HG02852 (cell line): ENCODE data around the gene NSF.
"Not testable (repeated sequence)": the region's sequence is repeated elsewhere in the genome, so short reads cannot be mapped to it uniquely, and the experiment has no call there.

Experiments used
- ATAC-seq: cut with Tn5 transposase; IDR thresholded peaks from one replicate; pipeline ENCODE4 v1.9.1; 2021; ENCODE audit warnings: mild to moderate bottlenecking, moderate library complexity; ENCODE audit not compliant: unreplicated experiment

The NSF gene

DNA sequence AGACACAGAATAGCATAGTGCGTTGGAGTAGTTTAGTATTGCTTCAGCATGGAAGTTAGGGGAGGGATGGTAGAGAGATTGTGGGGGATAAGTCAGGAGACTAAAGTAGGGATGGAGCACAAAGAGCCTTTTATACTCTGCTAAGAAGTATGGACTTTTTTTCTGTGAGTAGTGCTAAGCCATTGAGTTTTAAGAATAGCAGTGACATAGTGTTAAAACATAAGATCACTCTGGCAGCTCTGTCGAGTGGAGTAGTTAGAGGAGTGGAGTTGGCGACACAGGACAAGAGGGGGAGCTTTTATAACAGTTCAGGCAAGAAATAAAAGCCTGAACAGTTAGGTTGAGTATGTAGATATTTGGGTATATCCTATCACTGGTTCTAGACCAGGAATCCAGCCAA, 106.1 kb downstream of the NSF start:
- ATAC-seq, result not testable (repeated sequence)

GRCh38 chr17:46699014-46699413, 108.5 kb downstream of the NSF start:
- ATAC-seq, result not testable (repeated sequence)

GRCh38 chr17:46717999-46718398, 127.5 kb downstream of the NSF start:
- no peak for ATAC-seq

DNA sequence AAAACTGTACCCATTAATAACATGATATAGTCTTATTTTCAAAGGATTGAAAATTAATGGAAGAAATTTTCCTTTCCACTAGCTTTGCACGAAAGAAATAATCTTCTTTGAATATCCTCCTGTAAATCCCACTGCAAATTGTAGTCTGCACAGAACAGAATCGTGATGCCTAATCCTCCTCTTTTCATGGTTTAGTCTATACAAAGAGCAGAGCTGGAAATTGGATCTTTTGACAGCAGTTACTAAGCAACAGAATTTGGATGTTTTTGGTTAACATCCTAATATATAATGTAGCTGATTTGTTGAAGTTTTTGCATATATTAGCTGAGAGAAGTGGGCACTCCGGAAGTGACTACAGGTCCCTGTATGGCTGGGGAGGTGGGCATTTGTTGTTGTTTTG, 129.4 kb downstream of the NSF start:
- no peak for ATAC-seq

DNA sequence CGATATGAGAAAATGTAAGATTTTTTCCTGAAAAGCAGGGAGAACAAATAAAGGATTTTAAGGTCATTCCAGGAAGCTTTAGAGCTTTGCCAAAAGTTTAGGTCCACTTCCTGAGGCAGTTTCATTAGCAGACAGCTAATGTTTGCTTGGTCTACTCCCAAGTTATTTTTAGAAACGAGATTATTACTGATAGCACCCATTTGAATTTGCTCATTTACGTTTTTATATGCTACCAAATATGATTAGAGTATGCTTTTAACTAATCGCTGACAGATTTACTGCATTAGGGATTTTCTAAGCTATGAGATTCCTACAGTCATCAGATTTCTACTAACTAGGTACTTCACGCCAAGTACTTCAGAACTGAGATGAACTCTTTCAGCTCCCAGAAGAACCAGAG, 129.9 kb downstream of the NSF start:
- ATAC-seq, result no peak

DNA sequence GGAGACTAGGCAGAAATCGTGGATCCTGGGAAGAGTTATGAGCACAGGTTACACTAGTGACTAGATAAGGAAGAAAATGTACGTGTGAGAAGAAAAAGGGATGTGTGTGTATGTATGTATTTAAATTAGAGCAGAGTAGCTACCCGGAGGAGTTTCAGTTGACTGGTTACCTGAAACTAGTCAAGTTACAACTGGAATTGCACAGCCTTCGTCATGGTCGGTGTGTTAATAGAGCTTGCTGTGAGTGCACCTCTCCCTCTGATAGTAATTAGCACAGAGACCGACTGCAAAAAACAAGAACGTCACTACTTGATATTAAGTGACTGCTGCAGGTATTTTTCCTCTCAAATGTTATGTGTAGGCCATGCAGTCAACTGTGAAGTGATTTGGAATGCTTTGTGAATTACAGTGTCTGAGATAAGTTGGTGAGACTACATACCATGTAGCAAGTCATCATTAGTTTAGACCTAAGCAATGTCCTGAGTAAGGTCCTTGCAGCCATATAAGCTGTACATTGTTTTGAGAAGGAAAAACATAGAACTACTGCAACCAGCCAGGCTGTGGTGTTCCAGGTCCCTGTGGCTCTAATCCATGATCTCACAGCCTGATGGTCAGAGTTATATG, 132.3 kb downstream of the NSF start:
- no peak for ATAC-seq

DNA sequence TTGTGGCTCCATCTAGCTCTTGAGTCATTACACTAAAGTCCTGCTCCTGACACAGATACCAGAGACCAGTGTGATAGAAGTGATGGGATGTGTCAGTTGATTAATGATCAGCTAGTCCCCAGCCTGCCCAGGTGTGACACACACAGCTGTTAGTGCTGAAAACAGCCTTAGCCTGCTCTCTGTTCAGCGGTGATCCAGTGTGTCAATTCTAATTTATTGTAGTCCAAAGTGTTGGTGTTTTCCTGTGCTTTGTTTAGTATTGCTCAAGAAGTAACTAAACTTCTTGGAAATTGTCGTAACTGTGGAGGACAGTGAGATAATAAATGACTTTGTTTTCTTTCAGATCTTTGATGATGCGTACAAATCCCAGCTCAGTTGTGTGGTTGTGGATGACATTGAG, 135.7 kb downstream of the NSF start:
- ATAC-seq, result no peak

DNA sequence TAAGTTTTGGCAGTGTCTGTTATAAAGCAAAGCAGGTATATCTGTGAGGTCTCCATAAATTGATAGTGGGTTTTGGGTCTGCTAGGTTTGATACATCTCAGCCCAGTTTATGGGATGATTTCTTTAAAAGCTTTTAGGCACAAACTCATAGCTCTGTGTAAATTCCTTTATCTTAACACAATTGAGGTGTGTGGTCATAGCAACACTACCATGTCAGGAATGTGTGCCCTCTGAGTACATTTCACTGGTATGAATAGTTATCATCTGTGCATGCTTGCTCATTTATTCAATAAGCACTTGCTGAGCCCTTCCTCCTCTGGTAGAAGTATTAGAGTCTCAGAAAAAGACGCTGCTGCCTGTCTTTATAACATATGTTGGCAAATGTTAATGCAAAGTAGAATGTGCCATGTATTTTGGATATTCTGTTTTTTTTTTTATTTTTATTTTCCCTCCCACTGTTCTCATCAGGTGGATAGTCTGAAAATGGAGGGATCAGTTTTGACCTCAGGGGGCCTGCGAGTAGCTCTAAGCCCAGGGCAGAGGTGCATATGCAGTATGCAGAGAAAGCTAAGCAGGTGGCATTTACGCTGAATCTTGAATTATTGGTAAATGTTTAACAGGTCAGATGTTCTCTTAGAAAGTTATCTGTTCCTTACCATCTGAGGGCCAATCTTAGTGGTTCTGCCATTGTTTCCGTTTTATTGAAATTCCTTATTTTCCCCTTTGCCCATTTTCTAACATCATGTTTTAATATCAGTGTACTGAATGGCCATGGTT, 137.3 kb downstream of the NSF start:
- no peak for ATAC-seq

DNA sequence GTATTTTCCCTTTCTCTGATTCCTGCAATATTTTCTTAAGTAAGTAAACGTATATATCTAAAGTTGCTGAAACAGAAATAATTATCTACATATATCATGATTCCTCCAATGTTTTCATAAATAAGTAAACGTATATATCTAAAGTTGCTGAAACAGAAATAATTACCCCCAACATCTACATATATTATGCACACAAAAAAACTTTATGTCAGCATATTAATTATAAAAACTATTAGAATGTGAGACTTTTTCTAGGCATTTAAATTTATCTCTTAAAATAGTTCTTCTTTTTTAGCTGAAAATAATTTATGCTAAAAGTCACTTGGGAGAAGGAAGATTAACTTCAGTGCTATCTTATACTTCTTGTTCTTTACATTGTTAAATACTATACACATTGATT, 139.6 kb downstream of the NSF start:
- ATAC-seq, result no peak

DNA sequence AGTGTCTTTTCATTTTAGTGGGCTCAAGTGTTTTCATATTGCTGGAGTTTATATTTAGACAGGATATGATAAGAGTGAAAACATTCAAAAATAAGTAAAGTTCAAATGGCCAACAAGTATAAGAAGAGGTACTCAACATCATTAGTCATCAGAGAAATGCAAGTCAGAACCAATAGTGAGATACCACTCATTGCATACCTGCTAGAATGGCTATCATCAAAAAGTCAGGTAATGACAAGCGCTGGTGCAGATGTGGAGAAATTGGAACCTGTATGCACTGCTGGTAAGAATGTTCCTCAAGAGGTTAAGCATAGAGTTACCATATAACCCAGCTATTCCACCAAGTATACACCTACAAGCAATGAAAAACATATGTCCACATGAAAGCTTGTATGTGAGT, 140.2 kb downstream of the NSF start:
- ATAC-seq, result no peak

GRCh38 chr17:46732160-46732559, 141.7 kb downstream of the NSF start:
- no peak for ATAC-seq

GRCh38 chr17:46732754-46733398, 142.4 kb downstream of the NSF start:
- no peak for ATAC-seq

DNA sequence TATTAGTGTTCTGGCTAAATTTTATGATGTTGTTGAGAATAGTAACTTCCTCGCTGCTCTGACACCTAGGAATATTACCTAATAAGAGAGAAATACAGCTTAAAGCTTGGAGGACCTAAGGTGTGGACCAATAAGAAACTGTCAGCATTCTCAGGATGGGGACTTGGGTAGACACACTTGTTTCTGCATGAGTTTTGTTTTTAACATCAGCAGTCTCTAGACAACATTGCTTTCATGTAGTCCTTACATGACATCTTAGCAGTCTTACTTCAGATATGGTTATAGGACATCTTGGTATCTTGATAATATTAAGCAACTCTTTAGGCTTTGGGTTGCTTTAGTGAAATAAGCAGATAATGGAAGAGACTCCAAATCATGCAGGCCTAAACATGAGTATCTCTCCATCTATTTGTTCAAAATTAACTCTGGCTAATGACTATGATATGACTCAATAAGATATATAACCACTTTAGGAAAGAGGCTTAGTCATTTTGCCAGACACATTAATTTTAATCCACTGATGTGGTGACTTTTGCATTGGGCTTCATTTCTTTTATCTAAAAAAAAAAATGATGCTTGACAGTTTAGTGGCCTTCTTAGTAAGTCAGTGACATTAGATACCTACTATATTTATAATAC, 143.5 kb downstream of the NSF start:
- no peak for ATAC-seq

DNA sequence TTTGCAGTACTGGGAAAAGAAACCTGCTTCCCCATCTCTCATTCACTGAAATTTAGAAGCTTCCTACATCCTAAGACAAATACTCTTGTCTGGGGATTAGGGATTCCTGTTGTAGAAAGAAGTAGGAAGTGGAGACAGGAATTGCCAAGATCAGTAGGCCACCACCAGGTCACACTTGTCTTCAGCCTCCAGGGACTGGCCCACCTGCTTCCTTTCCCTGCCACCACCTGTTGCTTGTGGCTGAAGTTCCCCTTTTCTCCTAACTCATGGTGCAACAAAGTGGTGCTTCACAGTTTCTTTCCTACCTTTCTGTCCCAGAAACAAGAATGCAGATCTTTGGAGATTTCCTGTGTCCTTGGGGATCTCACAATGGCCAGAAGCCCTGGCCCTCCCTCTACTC, 145.6 kb downstream of the NSF start:
- no peak for ATAC-seq

DNA sequence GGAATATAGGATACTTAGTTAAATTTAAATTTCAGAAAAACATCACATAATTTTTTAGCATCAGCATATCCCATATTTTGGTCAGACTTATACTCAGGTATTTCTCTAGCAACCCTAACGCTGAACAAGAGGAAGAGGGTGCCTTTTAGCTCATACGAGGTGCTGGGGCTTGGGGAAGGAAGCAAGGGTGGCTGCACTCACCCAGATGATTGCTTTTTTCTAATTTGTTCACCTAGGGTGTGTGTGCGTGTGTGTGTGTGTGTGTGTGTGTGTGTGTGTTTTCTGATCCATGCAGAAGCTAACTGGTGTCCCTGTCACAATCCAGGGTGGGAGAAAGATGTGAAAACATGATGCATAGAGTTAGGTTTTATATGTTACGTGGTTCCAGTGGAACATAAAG, 146.9 kb downstream of the NSF start:
- ATAC-seq, result no peak

DNA sequence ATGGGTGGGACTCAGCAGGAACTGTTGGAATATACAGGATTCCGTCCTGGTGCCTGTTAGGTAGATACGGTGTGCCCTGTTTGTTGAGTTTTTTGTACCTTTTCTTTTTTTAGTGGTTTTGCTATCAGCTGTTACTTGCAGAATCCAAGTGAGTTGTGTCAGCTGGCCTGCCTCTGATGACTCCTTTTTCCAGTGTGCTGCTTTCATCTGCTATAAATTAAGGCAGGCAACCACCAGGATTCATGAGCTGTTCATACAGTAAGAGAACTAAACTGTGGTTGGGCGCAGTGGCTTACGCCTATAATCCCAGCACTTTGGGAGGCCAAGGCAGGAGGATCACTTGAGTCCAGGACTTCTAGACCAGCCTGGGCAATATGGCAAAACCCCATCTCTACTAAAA, 148.1 kb downstream of the NSF start:
- no peak for ATAC-seq

DNA sequence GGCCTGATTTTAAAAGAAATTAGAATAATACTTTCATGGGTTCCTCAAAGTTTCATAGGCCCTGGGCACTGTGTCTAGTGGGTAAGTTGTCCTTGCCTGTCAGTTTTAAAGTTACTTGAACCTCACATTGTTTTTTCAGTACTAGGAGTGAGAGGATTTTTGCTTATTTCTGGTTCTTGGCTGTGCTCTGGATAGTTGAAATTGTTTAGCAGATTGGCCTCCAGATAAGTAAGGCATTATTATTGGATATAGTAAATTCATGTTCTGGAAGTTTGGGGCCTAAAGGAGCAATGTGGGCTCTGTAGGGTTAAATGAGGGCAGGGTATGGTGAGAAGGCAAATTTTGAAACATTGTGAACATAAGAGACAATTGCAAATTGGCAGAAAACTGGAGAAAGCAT, 149.5 kb downstream of the NSF start:
- ATAC-seq, result no peak

GRCh38 chr17:46741122-46741730, 150.8 kb downstream of the NSF start:
- ATAC-seq, result no peak

DNA sequence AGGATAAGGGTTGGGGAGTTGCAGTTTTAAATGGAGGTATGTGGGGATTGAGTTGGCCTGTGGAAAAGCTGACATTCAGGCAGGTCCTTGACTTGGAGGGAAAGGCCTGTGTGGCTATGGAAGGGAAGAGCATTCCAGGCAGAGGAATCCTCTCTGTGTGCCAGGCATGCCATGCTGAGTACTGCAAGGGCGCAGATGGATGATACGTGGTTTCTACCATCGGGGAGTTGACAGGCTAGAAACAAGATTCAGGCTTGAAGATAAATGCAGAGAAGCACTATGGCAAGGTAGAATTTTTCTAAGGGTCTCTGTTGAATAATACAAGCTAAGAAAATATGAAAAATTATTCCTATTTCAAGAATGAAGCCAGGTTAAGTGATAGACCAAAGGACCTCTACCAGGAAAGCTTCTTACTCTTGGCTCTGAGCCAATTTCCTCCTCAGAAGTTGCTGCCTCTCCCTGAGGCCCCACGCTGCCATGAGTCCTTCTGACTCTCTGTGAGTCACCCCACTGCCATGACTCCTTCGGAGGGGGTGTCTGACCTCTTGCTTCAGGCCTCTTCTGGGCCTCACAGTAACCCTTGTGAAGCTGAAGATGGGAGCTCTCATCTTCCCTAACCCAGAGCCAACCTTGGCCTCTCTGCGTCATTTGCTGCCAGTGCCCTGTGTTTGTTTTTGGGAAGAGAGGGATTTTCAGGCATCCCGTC, 152.2 kb downstream of the NSF start:
- no peak for ATAC-seq

DNA sequence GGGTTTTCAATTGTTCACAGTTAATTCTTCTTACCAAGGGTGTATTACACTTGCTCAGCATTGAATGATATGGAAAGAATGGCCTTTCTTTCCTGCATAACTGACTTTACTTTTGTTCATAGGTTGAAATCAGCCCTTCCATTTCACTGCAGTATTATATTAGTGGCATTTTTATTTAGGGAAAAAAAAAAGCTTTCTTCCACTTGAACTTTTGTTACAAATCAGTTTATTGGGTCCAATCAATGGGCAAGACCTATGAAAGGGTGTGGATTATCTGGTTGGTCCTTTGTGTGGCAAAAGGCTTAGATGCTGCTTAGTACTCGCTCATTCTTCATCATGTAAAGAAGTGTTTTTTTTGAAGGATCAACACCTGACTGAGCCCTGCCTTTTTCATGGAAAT, 154.0 kb downstream of the NSF start:
- no peak for ATAC-seq

- no peak for ATAC-seq
These were observed 154.9 kb downstream of the NSF start for GRCh38 chr17:46745376-46745775.
